ENCODE results near the gene PRKG1.

PRKG1 gene

DNA sequence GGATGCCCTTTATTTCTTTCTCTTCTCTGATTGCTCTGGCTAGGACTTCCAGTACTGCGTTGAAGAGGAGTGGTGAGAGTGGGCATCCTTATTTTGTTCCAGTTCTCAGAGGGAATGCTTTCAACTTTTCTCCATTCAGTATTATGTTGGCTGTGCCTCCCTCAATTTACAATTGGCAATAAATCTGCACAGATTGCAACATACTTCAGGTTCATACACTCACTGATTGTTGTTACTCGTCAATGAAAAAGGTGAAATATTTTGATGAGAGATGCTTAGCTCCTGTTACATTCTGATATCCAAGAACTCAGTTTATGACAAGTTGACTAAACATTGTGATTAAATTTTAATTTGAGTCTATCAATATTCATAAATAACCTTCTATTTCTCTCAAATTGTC lies 1201.9 kb downstream of the PRKG1 start:
- TF ChIP-seq, protein P1, sequence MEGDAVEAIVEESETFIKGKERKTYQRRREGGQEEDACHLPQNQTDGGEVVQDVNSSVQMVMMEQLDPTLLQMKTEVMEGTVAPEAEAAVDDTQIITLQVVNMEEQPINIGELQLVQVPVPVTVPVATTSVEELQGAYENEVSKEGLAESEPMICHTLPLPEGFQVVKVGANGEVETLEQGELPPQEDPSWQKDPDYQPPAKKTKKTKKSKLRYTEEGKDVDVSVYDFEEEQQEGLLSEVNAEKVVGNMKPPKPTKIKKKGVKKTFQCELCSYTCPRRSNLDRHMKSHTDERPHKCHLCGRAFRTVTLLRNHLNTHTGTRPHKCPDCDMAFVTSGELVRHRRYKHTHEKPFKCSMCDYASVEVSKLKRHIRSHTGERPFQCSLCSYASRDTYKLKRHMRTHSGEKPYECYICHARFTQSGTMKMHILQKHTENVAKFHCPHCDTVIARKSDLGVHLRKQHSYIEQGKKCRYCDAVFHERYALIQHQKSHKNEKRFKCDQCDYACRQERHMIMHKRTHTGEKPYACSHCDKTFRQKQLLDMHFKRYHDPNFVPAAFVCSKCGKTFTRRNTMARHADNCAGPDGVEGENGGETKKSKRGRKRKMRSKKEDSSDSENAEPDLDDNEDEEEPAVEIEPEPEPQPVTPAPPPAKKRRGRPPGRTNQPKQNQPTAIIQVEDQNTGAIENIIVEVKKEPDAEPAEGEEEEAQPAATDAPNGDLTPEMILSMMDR (IDR thresholded peaks at IDR 0.05; ENCODE audit: extremely low read depth, insufficient read depth, missing control alignments), result no peak
- in situ Hi-C loops (cut with MboI; ENCODE audit: low pct_unique_long_range_greater_than_20kb, low sequenced_read_pairs, unreplicated experiment), result no loop called here
- no peak for DNase-seq (ENCODE audit: low spot score)

DNA sequence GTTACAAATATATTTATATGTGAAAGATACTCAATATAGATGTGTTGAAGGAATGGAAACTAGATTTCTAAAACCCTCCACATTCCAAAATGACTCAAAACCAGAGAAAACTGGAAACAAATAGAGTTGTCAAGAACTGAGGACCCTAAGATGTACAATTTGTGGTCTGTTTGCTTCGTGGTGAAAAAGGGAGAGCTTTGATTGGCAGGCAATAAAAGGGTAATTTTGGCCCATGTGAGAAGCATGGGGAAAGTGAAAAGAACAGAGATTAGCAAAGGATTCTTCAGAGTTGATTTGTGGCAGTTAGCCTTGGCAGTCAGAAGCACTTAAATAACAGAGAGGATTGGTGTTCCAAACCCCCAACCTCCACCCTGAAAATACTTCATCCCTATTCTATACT lies 1202.7 kb downstream of the PRKG1 start:
- no peak for DNase-seq (ENCODE audit: low spot score)
- TF ChIP-seq, protein P1 (IDR thresholded peaks at IDR 0.05; ENCODE audit: extremely low read depth, insufficient read depth, missing control alignments), result no peak
- in situ Hi-C loops (cut with MboI; ENCODE audit: low pct_unique_long_range_greater_than_20kb, low sequenced_read_pairs, unreplicated experiment), result no loop called here

DNA sequence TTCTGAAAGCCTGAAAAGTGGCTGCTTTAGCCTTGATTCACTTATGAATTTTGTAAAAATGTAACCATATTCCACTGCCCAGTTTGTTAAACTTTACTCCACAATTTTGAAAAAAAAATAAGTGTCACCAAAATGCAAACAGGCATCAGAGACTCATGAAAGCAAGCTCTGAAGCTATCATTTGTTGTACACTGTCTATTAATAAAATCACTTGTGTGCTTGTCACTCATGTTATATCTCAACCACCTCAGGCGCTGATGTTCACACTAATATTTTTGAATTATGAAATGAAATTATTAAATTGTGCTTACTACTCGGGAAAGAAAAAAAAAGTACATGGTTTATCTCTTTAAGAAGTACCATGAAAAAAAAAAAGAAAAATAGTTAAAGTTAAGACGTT lies 1205.3 kb downstream of the PRKG1 start:
- in situ Hi-C loops (cut with MboI; ENCODE audit: low pct_unique_long_range_greater_than_20kb, low sequenced_read_pairs, unreplicated experiment), result no loop called here
- DNase-seq (ENCODE audit: low spot score), result no peak
- TF ChIP-seq, protein P1 (IDR thresholded peaks at IDR 0.05; ENCODE audit: extremely low read depth, insufficient read depth, missing control alignments), result no peak

DNA sequence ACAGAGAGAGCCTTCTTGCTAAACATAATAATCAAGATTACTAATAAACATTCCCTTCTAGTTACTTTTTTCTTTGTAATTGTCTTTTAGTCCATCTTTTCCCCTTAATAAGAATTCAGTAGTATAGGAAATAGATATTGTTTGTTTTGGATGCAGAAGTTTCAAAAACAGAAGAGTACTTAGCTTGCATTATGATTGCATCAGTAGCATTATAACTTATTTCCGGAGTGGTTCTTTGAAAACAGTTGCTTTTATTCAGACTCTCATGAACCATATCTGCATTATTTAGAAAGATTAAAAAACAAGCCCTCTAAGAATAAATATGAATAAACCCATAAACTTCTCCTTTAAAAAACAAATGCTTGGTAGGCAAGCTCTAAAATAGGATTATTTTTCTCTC lies 1205.8 kb downstream of the PRKG1 start:
- no peak for DNase-seq (ENCODE audit: low spot score)
- in situ Hi-C loops (cut with MboI; ENCODE audit: low pct_unique_long_range_greater_than_20kb, low sequenced_read_pairs, unreplicated experiment), result no loop called here
- TF ChIP-seq, protein P1 (IDR thresholded peaks at IDR 0.05; ENCODE audit: extremely low read depth, insufficient read depth, missing control alignments), result no peak

DNA sequence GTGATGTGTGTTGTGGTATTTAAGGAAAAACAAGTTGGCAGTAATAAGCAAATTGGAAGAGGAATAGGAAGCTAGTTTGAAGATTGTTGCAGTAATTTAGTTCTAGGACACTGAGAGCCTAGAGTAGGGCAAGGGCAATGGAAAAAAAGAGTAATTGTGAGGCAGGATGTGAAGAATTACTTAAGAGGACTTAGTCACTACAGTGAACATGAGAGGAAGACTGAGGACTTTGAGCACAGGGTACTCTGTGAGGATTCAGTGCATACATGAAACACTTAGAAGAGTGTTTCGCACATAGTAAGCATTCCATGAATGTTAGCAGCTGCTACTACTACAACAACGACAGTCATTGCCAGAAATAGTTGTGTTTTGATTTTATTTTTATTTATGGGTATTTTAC lies 1208.9 kb downstream of the PRKG1 start:
- no peak for DNase-seq (ENCODE audit: low spot score)
- TF ChIP-seq, protein P1 (IDR thresholded peaks at IDR 0.05; ENCODE audit: extremely low read depth, insufficient read depth, missing control alignments), result no peak
- in situ Hi-C loops (cut with MboI; ENCODE audit: low pct_unique_long_range_greater_than_20kb, low sequenced_read_pairs, unreplicated experiment), result no loop called here

DNA sequence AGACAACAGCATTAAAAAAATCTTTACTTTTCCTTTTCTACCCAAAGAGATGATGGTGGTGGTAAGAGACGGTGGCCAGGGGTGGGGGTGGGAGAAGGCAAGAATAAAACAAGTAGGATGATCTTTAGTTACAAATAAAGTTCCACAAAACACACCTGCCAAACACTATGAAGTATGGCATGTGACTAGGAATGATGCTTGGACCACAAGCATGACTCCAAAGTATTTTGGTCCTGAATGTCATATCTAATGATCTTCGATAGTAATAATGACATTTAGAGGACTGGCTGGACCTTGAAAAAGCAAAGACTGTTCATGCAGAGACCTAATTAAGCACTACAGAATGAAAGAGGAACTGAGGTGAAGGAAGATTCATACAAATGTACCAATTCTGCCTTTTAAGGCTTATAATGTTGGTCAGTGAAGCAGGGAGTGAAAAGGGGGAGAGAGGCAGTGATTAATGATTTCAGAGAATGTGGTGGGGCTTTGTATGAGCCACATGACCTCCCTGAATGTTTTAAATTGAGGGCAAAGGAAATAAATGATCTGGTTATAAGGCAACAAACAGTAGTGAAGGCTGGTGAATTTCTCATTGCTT lies 1210.2 kb downstream of the PRKG1 start:
- TF ChIP-seq, protein P1 (IDR thresholded peaks at IDR 0.05; ENCODE audit: extremely low read depth, insufficient read depth, missing control alignments), result no peak
- in situ Hi-C loops (cut with MboI; ENCODE audit: low pct_unique_long_range_greater_than_20kb, low sequenced_read_pairs, unreplicated experiment), result no loop called here
- no peak for DNase-seq (ENCODE audit: low spot score)

DNA sequence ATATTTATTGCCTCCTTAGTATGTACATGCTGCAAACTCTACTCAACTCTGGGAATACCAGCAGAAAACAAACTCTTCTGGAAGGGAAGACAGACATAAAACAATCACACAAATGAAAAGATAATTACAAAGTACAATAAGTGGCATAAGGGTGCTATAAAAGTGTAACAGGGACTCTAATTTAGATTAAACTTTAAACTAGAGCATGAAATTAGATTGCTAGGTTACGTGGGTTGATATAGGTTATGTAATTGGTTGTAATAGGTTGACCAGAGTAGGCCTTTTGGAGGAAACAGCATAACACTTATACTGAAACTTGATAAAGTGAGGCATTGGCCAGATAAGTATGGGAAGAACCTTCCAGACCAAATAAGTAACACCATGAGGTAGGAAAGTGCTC lies 1213.6 kb downstream of the PRKG1 start:
- DNase-seq (ENCODE audit: low spot score), result no peak
- in situ Hi-C loops (cut with MboI; ENCODE audit: low pct_unique_long_range_greater_than_20kb, low sequenced_read_pairs, unreplicated experiment), result no loop called here
- TF ChIP-seq, protein P1 (IDR thresholded peaks at IDR 0.05; ENCODE audit: extremely low read depth, insufficient read depth, missing control alignments), result no peak
